DMS79 (cell line): ENCODE measurements around the gene ELOA.
A peak's percentile ranks its signal among the peaks of the same experiment; 100 is the strongest.
"Not testable (repeated sequence)": the region's sequence is repeated elsewhere in the genome, so short reads cannot be mapped to it uniquely, and the experiment has no call there.

Source experiments
- DNase-seq: peaks from one replicate; lab custom pipeline; 2025; lab: John Stamatoyannopoulos, UW

The ELOA gene

DNA sequence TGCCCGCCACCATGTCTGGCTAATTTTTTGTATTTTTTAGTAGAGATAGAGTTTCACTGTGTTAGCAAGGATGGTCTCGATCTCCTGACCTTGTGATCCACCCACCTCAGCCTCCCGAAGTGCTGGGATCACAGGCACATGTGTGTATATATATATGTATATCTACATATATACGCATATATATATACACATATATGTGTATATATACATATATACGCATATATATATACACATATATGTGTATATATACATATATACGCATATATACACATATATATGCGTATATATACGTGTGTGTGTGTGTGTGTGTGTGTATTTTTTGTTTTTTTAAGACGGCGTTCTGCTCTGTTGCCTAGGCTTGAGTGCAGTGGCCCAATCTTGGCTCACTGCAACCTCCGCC, 39.9 kb downstream of the ELOA start:
- DNase-seq, result not testable (repeated sequence)

DNA sequence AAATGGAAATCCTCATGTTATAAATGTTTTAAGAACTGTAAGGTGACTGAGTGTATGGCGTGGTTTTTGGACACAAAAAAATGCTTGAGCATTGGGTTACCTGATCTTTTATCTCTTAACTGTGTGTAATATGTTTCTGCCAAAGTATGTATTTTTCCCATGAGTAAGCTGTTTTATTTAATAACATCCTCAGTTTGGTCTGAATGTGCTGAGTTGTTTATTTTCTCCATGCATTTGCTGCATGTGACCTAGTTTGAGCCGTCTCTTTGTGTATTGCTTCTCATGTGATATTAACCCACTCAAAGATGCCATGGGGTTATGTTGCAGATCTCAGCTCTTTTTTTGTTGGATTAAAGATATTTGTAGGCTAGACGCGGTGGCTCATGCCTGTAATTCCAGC, 41.6 kb downstream of the ELOA start:
- no peak for DNase-seq

DNA sequence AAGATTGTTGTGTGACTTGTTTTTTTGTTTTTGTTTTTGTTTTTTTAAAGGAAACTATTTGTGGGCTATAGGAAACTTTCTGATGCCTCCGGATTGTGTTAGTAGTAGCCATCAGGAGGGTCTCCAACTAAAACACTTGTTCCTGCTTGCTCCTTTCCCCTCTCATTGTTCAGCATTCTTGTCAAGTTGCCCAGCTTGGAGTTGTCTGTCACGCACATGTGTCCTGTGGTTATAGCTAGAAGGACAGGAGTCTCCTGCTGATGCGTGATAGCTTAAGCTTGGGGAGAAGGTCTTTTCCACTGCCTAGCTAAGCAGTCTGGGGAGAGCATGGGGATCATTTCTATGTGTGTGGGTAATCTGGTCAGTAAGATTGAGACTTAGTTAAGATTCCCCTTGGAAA, 44.4 kb downstream of the ELOA start:
- DNase-seq, result no peak

DNA sequence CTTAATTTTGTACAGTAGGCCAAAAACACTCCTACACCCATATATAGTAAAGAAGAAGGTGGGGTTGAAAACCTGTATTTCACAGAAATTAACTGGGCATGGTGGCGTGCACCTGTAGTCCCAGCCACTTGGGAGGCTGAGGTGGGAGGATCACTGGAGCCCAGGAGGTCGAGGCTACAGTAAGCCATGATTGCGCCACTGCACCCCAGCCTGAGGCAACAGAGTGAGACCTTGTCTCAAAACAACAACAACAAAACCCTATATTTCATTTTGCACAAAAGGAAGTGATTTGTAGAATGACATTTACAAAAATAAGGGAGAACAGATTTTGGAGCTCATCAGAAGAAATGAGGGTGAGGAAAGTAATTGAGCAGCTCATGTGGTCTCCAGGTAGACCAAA, 45.4 kb downstream of the ELOA start:
- no peak for DNase-seq

DNA sequence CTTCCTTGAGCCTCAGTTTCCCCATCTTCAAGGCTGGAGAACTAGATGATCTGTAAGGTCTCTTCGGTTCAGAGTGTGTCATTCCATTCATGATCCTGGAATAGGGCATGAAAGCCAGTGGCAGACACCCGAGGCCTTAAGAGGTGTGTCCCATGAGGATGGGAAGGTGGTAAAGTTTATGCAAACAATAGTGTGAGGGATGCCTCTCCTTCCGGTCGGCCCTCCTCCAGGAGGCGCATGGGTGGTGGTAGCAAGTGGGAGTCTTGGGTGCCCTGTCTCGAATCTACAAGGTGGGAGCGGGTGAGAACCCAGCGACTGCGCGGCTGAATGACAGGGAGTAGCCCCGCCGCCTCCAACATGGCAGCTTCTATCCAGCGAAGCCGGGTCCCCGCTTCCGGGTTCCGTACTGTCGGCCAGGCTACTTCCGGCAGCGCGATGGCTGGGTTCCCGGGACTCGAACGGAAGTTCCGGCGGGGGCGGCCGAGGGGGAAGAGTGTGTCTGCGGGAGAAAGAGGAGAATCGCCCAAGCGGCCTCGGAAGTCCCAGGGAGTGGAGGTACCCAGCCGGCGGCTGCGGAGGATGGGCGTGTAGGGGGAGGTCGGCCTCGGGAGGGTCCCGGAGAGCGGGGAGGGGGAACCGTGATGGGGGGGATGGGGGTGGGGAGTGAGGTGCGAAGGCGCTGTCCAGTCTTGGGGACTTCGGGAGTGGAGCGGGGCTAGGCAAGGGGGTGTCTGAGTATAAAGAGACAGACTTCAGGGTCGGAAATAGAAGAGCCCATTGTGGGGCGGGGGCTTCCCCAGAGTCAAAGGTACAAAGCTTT, 47.6 kb downstream of the ELOA start, which contains the start of gene LYPLA2:
LYPLA2 (plus strand) TSS at position 450 of the 820 bp plus-strand sequence. CDS start 1,538 bp downstream, outside the sequence.
- peak; percentile 85 for DNase-seq

DNA sequence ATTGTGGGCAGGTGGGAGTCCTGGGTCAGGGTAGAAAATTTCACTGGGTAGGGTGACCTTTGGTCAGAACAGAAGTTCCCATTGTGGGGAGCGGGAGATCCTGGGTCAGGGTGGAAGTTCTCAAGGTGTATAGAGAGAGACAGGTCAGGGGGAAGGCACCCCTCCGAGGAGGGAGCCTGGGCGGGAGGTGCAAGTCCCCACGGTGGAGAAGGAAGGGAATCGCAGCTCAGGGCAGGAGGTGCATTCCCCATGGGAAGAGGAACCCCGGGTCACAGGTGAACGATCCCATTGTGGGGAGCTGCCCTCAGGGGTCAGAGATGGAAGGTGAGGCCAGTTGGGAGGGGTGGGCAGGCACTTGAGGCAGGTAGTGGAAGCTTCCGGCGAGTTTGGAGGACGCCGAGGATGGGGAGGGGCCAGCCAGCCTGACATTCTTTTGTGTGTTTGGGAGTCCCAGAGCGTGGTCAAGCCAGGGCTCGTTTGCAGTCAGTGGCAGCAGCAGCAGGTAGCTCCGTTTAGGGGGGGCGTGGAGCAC, 48.3 kb downstream of the ELOA start:
- DNase-seq, result peak; percentile 22

DNA sequence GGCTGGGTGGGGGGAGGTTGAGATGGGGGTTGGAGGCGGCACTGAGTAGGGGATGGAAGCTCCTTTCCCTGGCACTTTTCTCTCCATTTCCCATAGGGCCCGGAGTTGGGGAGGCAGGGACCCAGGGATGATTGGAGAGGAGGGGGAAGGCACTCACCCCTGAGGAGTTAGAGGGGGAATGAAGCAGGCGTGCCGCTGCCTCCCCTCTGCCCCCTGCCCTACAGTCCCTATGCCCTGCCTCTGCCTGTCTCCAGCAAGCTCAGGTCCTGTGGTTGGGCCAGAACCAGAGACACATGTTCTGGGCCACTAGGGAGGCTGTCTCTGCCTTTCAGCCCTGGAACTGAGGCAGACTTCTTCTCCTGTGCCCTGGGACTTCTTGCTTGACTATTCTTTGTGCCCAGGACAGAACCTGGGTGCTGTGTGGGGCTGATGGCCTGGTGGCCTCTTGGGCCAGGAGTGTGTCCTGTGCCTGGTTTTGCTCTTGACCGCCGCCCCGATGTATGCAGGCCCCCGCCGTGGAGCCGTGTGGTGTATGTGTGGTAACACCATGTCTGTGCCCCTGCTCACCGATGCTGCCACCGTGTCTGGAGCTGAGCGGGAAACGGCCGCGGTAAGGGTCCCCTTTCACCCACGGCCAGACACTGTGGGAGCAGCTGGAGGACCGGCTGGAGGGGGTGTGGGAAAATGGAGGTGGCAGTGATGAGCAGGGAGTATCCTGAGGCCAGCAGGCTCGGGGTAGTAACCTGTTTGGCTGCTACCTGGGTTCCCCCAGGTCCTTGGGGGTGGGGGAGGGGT, 49.1 kb downstream of the ELOA start:
- no peak for DNase-seq

DNA sequence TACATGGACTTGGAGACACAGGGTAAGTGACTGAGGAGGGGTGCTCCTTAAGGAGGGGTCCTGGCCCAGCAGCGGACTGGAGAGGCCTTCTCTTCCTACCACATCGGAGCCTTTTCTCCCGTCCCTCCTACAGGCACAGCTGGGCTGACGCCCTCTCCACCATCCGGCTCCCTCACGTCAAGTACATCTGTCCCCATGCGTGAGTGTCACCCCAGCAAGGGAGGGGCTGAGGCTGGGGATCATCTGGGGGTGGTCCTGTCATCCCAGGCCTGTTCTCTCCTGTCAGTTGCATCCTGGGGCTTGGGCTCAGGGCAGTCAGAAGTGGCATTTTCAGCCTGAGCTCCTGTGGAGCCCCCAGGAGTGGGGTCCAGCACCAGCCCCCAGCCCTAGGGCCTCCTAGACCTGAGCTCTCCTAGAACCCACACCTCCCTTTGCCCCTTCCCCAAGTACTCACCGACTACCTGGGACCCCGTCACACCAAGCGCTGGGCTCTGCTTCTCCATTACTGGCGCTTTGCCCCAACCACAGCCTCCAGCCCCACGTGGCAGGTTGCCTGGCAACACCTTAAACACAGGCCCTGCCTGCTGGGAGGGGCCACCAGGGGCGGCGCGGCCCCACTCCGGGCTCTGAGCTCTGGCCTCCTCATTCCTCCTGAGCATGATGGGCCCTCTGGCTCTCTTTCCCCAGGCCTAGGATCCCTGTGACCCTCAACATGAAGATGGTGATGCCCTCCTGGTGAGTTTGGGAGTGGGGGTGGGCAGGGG, 49.9 kb downstream of the ELOA start:
- DNase-seq, result no peak

DNA sequence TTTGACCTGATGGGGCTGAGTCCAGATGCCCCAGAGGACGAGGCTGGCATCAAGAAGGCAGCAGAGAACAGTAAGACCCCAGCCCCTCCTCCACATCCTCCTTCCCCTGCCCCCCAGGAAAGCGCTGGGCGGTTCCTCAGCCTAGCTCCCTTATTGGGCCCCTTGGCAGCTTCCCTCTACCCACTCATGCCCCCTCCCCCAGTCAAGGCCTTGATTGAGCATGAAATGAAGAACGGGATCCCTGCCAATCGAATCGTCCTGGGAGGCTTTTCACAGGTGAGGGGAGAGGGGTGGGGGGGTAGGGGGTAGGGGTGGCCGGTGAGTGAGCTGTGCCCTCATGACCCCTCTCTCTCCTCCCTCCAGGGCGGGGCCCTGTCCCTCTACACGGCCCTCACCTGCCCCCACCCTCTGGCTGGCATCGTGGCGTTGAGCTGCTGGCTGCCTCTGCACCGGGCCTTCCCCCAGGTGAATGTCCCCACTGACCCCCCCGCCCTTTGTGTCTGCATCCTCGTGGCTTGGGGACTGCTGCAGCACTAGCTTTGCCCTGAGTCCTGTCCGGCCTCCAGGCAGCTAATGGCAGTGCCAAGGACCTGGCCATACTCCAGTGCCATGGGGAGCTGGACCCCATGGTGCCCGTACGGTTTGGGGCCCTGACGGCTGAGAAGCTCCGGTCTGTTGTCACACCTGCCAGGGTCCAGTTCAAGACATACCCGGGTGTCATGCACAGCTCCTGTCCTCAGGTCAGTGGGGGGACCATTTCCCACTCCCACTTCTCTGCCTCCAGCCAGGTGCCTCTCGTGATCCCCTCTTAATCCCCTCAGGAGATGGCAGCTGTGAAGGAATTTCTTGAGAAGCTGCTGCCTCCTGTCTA, 50.8 kb downstream of the ELOA start:
- DNase-seq, result no peak

DNA sequence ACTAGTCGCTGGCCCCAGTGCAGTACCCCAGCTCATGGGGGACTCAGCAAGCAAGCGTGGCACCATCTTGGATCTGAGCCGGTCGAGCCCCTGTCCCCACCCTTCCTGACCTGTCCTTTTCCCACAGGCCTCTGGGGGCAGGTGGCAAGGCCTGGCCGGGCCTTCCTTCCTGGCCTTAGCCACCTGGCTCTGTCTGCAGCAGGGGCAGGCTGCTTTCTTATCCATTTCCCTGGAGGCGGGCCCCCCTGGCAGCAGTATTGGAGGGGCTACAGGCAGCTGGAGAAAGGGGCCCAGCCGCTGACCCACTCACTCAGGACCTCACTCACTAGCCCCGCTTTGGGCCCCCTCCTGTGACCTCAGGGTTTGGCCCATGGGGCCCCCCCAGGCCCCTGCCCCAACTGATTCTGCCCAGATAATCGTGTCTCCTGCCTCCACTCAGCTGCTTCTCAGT, 51.5 kb downstream of the ELOA start:
- not testable (repeated sequence) for DNase-seq

DNA sequence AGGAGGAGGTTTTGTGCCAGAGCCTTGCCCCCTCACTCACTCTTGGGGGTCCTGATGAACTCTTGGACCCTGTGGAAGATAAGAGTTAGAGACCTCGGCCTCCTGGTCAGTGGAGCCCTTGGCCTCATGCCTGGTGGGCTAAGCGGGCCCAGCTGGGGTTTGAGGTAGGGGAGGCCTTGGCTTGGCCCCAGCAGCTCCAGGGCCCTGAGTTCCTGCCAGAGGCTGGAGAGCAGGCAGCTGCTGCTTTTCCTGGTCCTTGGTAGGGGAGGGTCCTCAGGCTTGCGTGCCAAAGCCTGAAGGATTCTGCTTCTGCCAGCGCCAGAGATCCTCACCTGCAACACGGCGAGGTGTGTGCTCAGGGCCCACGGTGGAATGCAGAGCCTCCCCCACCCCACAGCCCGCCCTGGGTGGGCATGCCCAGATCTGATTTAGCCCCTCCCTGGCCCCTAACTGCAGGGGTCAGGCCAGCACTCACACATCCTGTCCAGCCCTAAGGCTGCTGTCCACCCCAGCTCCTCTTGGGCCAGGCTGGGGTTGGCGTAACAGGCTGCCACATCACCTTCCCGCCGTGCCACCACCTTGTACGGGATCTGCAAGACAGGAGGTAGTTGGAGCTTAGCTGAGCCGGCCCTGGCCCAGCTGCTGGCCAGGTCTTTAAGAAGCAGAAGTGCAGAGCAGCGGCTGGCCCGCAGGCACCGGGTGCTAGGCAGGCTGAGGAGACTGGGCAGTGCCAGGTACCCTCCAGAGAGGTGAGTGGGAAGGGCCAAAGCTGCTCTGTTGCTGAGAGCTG, 52.6 kb downstream of the ELOA start:
- no peak for DNase-seq

DNA sequence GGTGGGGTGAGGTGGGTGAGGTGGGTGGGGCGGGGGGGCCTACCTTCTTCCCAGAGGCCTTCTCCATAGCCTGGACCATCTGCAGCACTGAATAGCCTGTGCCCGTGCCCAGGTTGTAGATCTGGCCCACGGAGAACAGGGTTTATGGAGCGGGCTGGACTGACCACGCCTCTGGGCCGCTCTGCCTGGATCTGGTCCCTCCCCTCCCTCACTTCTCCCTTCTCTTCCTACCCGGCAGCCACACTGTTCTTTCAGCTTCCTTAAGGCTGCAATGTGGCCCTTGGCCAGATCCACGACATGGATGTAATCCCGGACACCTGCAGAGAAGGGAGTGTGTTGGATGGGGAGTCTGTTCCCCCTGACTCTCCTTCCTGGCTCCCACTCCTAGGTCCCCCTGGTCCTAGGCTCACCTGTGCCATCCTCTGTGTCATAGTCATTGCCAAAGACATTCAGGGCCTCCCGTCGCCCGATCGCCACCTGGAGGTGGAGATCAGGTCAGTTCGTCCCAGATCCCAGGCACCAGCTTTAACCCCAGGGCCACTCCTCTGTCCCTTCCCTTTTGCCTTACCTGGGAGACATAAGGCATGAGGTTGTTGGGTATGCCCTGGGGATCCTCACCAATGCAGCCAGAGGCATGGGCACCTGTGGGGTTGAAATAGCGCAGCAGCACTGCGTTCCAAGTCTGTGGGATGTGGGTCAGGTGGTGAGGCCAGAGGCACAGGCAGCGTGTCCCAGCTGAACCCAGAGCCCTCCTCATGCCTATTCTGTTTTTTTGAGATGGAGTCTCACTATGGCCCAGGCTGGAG, 53.4 kb downstream of the ELOA start:
- DNase-seq, result no peak

DNA sequence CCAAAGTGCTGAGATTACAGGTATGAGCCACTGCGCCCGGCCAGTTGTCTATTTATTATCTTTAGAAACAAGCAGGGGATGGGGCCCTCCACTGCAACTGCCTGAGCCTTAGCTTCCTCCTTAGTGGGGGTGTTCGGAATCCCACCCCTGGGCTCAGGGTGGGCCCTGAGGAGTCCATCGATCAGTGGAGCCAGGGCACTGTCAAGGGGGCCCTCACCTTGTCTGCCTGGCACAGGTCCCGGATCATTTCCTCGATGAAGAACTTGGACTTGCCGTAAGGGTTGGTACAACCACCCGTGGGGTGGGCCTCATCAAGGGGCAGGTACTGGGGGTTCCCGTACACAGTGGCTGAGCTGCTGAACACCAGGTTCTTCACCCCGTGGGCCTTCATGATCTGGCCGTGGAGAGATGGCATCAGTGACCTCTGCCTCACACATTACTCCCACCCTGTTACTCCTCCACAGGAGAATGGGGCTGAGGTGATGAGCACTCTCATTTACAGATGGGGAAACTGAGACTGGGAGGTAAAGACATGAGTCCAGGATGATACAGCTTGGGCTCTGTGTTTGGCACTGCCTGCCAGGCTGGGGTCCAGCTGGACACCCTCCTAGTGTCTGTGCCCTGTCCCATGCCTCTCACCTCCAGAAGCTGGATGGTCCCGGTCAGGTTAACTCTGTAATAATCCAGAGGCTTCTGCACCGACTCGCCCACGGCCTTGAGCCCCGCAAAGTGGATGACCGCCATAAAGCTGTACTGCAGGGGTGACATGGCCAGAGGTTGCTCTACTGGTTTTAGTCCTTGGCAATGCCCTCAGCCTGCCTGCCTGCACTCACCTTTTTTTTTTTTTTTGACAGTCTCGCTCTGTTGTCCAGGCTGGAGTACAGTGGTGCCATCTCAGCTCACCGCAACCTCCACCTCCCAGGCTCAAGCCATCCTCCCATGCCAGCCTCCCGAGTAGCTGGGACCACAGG, 54.5 kb downstream of the ELOA start:
- no peak for DNase-seq

DNA sequence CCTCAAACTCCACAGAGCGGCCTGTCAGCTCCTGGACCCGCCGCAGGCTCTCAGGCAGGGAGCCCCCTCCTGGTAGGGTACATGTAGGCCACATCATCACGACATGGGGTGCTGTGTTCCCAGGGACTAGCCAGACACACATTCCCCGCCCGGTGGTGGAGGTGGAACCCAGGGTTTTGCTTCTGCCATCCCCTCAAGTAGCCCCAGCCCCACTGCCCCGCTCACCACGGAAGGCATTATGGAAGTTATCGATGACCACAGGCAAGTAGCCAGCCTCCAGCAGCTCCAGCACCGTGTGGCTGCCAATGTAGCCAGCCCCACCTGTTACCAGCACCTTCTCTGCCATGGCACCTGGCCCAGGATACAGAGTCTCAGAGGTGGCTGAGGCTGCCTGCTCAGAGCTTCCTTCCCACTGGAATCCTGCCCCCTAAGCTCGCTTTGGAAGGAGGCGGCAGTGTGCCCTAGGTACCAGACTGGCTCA, 55.4 kb downstream of the ELOA start:
- DNase-seq, result no peak

DNA sequence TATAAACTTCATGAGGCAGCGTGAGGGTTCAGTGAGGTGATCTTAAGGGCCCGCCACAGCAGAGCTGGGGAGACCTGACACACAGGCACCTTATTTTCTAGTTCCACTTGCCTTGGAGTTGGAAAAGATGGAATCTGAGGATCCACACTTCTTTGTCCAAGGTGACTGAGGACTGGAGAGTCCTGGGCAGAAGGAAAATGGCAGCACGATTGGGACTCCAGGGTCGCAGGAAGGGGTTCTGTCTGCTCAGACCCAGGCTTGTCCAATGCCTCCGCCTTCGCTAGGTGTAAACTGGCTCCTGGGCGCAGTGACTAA, 55.9 kb downstream of the ELOA start:
- DNase-seq, result no peak

DNA sequence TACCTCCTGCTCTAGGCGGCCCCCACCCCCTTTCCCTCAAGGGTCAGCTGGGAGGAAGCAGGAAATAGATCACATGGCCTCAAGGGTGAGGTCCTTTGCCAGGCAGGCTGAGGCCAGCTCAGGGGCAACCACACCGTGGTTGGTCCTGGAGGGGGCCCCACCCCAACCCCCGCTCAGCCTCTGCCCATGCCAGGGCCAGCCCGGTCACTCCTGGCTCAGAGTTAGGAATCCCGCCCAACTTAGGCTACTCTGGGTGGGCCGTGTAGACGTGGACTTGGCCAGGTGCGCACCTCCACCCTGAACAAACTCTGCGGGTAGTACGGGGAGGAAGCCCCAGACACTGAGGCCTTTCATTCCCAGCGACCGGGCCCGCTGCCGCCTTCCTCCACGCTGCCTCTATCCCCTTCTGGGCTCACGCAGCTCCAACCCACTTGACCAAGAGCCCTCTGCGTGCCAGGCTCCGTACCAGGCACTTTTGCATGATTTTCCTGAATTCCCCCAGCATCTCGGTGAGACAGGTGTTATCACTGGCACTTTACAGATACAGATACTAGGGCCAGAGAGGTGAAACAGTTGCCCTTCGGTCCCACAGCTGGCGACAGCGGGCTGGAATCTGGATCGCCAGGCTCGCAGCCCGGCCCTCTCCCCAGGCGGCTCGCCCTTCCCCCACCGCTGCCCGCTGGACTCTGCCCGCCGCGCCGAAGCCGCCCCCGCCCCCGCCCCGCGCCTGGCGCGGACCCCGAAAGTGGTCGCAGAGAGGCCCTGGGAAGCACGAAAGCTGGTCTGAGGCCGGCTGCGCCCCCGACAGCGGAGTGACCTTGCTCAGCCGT, 56.5 kb downstream of the ELOA start:
- no peak for DNase-seq
